Measurements from ENCODE around the gene CACNB2.
"Not testable (repeated sequence)": the region's sequence is repeated elsewhere in the genome, so short reads cannot be mapped to it uniquely, and the experiment has no call there.

The CACNB2 gene

GRCh38 chr10:18561861-18562551, 421.8 kb downstream of the CACNB2 start:
- no peak overlapping the region for H3K4me3 ChIP-seq (ENCODE audit: low read depth, low read length)
- no peak for DNase-seq (ENCODE audit: low read depth)
- no peak for TF ChIP-seq CTCF (conservative IDR thresholded peaks at IDR 0.05; ENCODE audit: low read depth, low read length)

GRCh38 chr10:18563003-18563726, 422.9 kb downstream of the CACNB2 start:
- no peak for TF ChIP-seq CTCF (conservative IDR thresholded peaks at IDR 0.05; ENCODE audit: low read depth, low read length)
- H3K4me3 ChIP-seq (ENCODE audit: low read depth, low read length): no peak overlapping the region
- DNase-seq (ENCODE audit: low read depth): no peak

GRCh38 chr10:18565006-18565405, 424.8 kb downstream of the CACNB2 start:
- no peak for DNase-seq (ENCODE audit: low read depth)
- no peak overlapping the region for H3K4me3 ChIP-seq (ENCODE audit: low read depth, low read length)
- TF ChIP-seq CTCF (conservative IDR thresholded peaks at IDR 0.05; ENCODE audit: low read depth, low read length): no peak

GRCh38 chr10:18566177-18566576, 426.0 kb downstream of the CACNB2 start:
- TF ChIP-seq CTCF (conservative IDR thresholded peaks at IDR 0.05; ENCODE audit: low read depth, low read length): no peak

GRCh38 chr10:18567343-18567856, 427.2 kb downstream of the CACNB2 start:
- no peak for DNase-seq (ENCODE audit: low read depth)
- TF ChIP-seq CTCF (conservative IDR thresholded peaks at IDR 0.05; ENCODE audit: low read depth, low read length): no peak
- H3K4me3 ChIP-seq (ENCODE audit: low read depth, low read length): no peak overlapping the region

More at GRCh38 chr10:18566177-18566576, 426.0 kb downstream of the CACNB2 start:
- no peak for DNase-seq (ENCODE audit: low read depth)
- H3K4me3 ChIP-seq (ENCODE audit: low read depth, low read length): no peak overlapping the region

GRCh38 chr10:18570386-18570785, 430.2 kb downstream of the CACNB2 start:
- not testable (repeated sequence) for H3K4me3 ChIP-seq (ENCODE audit: low read depth, low read length); DNase-seq (ENCODE audit: low read depth)

- H3K4me3 ChIP-seq (ENCODE audit: low read depth, low read length): no peak overlapping the region
- no peak for DNase-seq (ENCODE audit: low read depth)
- no peak for TF ChIP-seq CTCF (conservative IDR thresholded peaks at IDR 0.05; ENCODE audit: low read depth, low read length)
Measured at GRCh38 chr10:18571076-18571475, 430.9 kb downstream of the CACNB2 start.
